CD4-positive, alpha-beta T cell treated with Interleukin-21 for 1 hour (primary cell): Measurements from ENCODE around the gene ALOXE3.

Experiments used
- DNase-seq: peaks from one replicate; pipeline ENCODE4 v3.0.0-alpha.2; 2020

The ALOXE3 gene

DNA sequence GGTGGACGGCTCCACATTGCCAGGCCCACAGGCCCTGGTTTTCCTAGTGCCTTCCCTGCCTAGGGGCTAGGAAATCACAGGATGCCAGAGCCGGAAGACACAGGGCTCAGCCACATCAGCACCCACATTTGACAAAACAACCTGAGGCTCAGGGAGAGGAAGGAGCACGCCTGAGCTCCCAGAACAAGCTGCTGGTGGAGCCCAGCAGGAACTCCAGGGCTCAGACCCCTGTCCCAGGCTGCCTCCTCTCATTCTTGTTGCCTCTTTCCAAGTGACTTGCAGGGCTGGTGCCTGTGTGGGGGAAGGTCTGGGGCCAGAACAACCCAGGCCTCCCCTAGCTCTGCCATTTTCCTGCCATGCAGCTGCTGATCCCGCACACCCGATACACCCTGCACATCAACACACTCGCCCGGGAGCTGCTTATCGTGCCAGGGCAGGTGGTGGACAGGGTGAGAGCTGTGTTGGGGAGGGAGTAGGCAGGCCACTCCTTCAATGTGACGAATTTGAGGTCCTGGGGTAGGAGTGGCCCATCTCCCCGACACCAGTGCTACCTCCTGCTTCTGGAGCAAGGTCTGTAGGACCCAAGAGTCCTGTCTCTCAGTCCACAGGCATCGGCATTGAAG, 71.9 kb downstream of the ALOXE3 start:
- DNase-seq = no peak
